Left ventricle myocardium inferior (tissue), 1 donor: ENCODE results near the gene SGMS1. TPM values are rescaled to one million over a fixed set of nuclear protein-coding genes. Genes with fewer than 3 reads are reported as not detected.

Source experiments
- DNase-seq: peaks from one replicate; pipeline ENCODE4 v3.0.0-alpha.2; 2020
- H3K27ac ChIP-seq: fragments of 200-600 bp; replicated peaks from 2 replicates; pipeline ENCODE4 v1.8.0; 2021
- H3K27me3 ChIP-seq: fragments of 200-600 bp; 2 replicates; pipeline ENCODE4 v1.8.0; 2021; ENCODE audit warnings: low read depth
- H3K36me3 ChIP-seq: fragments of 200-600 bp; 2 replicates; pipeline ENCODE4 v1.8.0; 2021
- H3K4me1 ChIP-seq: fragments of 200-600 bp; 2 replicates; pipeline ENCODE4 v1.8.0; 2021
- H3K4me3 ChIP-seq: fragments of 200-600 bp; 2 replicates; pipeline ENCODE4 v1.8.0; 2021; ENCODE audit warnings: mild to moderate bottlenecking, moderate library complexity
- H3K9me3 ChIP-seq: fragments of 200-600 bp; replicated peaks from 2 replicates; pipeline ENCODE4 v1.8.0; 2021
- CTCF ChIP-seq: fragments of 200-600 bp; IDR thresholded peaks from 2 replicates; pipeline ENCODE4 v1.8.0; 2021; ENCODE audit warnings: antibody characterized with exemption, mild to moderate bottlenecking, borderline replicate concordance
- intact Hi-C: fragments of 100-400 bp; cut with micrococcal nuclease; formaldehyde crosslinking; loops from one replicate; pipeline ENCODE4 v1.11.0; 2022
- total RNA-seq: library from RNA; stranded (reverse); fragmentation: NEBNext Ultra II Directional; extraction: Animal tissue kit (Norgen Biotek cat#: 25700); gene quantifications from one replicate; pipeline ENCODE4 v1.2.1, GENCODE V29; 2021
- donor health status: DM: no; HTN: yes; CAD: no; lungs with severe emphysema.

The SGMS1 gene
- total RNA-seq, 1 donor from 2014 or later: 18.6 TPM

- TF ChIP-seq CTCF: no peak
- Histone ChIP-seq H3K27me3 (no peaks in the 10 kb centered on the region), H3K27ac (no peak overlapping the region), H3K4me1 (peaks cover 30% of the 10 kb centered on the region), H3K9me3 (peaks cover 9% of the 10 kb centered on the region), H3K4me3 (no peak overlapping the region), H3K36me3 (peaks cover 37% of the 10 kb centered on the region)
- intact Hi-C loops: no loop called here
- DNase-seq: no peak
Measured at GRCh38 chr10:50312464-50313437, 311.0 kb downstream of the SGMS1 start.

- H3K27me3 ChIP-seq: no peaks in the 10 kb centered on the region
- no peak overlapping the region for H3K4me3 ChIP-seq
- peaks cover 9% of the 10 kb centered on the region for H3K9me3 ChIP-seq
- no peak for TF ChIP-seq CTCF
- DNase-seq: no peak
- intact Hi-C loops: no loop called here
- H3K27ac ChIP-seq: no peak overlapping the region
- H3K36me3 ChIP-seq: peaks cover 53% of the 10 kb centered on the region
- H3K4me1 ChIP-seq: peaks cover 12% of the 10 kb centered on the region
Measured at GRCh38 chr10:50310560-50311174, 313.1 kb downstream of the SGMS1 start.

GRCh38 chr10:50309342-50309741, 314.4 kb downstream of the SGMS1 start:
- no peak overlapping the region for H3K27ac ChIP-seq
- no peak for DNase-seq
- H3K27me3 ChIP-seq: no peaks in the 10 kb centered on the region
- intact Hi-C loops: loop anchor here (10.0 kb wide), 1 partner anchor 315 kb away; the partner anchor contains the start of gene SGMS1
- H3K4me3 ChIP-seq: no peak overlapping the region
- H3K4me1 ChIP-seq: no peaks in the 10 kb centered on the region
- TF ChIP-seq CTCF: no peak
- H3K9me3 ChIP-seq: peaks cover 9% of the 10 kb centered on the region
- peaks cover 53% of the 10 kb centered on the region for H3K36me3 ChIP-seq

GRCh38 chr10:50304660-50305059, 319.1 kb downstream of the SGMS1 start:
- TF ChIP-seq CTCF: no peak
- Histone ChIP-seq H3K27me3 (no peaks in the 10 kb centered on the region), H3K4me1 (no peaks in the 10 kb centered on the region), H3K9me3 (peaks cover 8% of the 10 kb centered on the region), H3K4me3 (no peak overlapping the region), H3K36me3 (peaks cover 26% of the 10 kb centered on the region), H3K27ac (no peak overlapping the region)
- intact Hi-C loops: loop anchor here (10.0 kb wide), 1 partner anchor 320 kb away; the partner anchor contains the start of gene SGMS1
- DNase-seq: no peak

GRCh38 chr10:50299948-50300669, 323.6 kb downstream of the SGMS1 start:
- intact Hi-C loops: loop anchor here (10.0 kb wide), 1 partner anchor 325 kb away; the partner anchor contains the start of gene SGMS1
- H3K27ac ChIP-seq: no peak overlapping the region
- H3K9me3 ChIP-seq: peaks cover 19% of the 10 kb centered on the region
- H3K27me3 ChIP-seq: no peaks in the 10 kb centered on the region
- H3K36me3 ChIP-seq: no peaks in the 10 kb centered on the region
- H3K4me1 ChIP-seq: no peaks in the 10 kb centered on the region
- H3K4me3 ChIP-seq: no peak overlapping the region
- TF ChIP-seq CTCF: no peak
- DNase-seq: no peak
